SK-N-SH treated with all-trans-retinoic acid at 6 μM for 48 hours (cell line): ENCODE results near the gene PPARG.
"Not testable (repeated sequence)": the region's sequence is repeated elsewhere in the genome, so short reads cannot be mapped to it uniquely, and the experiment has no call there.

ENCODE experiments used
- GLIS3 ChIP-seq: fragments of 250-450 bp; sonication (Bioruptor Pico); IDR thresholded peaks from 2 replicates; pipeline ENCODE4 v1.5.0; 2020; ENCODE audit warnings: mild to moderate bottlenecking, moderate library complexity
- OSR1 ChIP-seq: fragments of 250-450 bp; sonication (Bioruptor Pico); IDR thresholded peaks from 2 replicates; pipeline ENCODE4 v1.8.0; 2022; ENCODE audit warnings: moderate library complexity, mild to moderate bottlenecking, inconsistent platforms
- SNAI2 ChIP-seq: fragments of 250-450 bp; sonication (Bioruptor Pico); IDR thresholded peaks from 2 replicates; pipeline ENCODE4 v1.5.0; 2020; ENCODE audit warnings: mild to moderate bottlenecking, moderate library complexity
- TCF4 ChIP-seq: fragments of 250-450 bp; sonication (Bioruptor Pico); IDR thresholded peaks from 2 replicates; pipeline ENCODE4 v1.8.0; 2021; ENCODE audit warnings: mild to moderate bottlenecking, moderate library complexity, borderline replicate concordance
- TOX ChIP-seq: fragments of 250-450 bp; sonication (Bioruptor Pico); IDR thresholded peaks from 2 replicates; pipeline ENCODE4 v1.8.0; 2021; ENCODE audit warnings: mild to moderate bottlenecking, moderate library complexity, borderline replicate concordance
- ZC3H10 ChIP-seq: fragments of 250-450 bp; sonication (Bioruptor Pico); IDR thresholded peaks from 2 replicates; pipeline ENCODE4 v1.5.1; 2021; ENCODE audit warnings: mild to moderate bottlenecking, moderate library complexity
- ZNF70 ChIP-seq: fragments of 450-650 bp; formaldehyde crosslinking; IDR thresholded peaks from 2 replicates; pipeline ENCODE4 v1.5.0; 2020; ENCODE audit warnings: mild to moderate bottlenecking, moderate library complexity
- TF ChIP-seq, protein P1 (sequence below): fragments of 250-450 bp; sonication (Bioruptor Pico); IDR thresholded peaks from 2 replicates; pipeline ENCODE4 v1.5.1; 2020; ENCODE audit warnings: low read depth, mild to moderate bottlenecking, moderate library complexity
- TF ChIP-seq, protein P2 (sequence below): fragments of 250-450 bp; sonication (Bioruptor Pico); IDR thresholded peaks from 2 replicates; pipeline ENCODE4 v1.8.0; 2020; ENCODE audit warnings: mild to moderate bottlenecking, moderate library complexity, borderline replicate concordance

- TF ChIP-seq TCF4 (CRISPR knock-in tag); OSR1 (CRISPR knock-in tag); SNAI2 (CRISPR knock-in tag); GLIS3 (CRISPR knock-in tag); ZNF70; ZC3H10; TOX (CRISPR knock-in tag): not testable (repeated sequence)
- TF ChIP-seq, protein P1, sequence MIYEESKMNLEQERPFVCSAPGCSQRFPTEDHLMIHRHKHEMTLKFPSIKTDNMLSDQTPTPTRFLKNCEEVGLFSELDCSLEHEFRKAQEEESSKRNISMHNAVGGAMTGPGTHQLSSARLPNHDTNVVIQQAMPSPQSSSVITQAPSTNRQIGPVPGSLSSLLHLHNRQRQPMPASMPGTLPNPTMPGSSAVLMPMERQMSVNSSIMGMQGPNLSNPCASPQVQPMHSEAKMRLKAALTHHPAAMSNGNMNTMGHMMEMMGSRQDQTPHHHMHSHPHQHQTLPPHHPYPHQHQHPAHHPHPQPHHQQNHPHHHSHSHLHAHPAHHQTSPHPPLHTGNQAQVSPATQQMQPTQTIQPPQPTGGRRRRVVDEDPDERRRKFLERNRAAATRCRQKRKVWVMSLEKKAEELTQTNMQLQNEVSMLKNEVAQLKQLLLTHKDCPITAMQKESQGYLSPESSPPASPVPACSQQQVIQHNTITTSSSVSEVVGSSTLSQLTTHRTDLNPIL: not testable (repeated sequence)
- TF ChIP-seq, protein P2, sequence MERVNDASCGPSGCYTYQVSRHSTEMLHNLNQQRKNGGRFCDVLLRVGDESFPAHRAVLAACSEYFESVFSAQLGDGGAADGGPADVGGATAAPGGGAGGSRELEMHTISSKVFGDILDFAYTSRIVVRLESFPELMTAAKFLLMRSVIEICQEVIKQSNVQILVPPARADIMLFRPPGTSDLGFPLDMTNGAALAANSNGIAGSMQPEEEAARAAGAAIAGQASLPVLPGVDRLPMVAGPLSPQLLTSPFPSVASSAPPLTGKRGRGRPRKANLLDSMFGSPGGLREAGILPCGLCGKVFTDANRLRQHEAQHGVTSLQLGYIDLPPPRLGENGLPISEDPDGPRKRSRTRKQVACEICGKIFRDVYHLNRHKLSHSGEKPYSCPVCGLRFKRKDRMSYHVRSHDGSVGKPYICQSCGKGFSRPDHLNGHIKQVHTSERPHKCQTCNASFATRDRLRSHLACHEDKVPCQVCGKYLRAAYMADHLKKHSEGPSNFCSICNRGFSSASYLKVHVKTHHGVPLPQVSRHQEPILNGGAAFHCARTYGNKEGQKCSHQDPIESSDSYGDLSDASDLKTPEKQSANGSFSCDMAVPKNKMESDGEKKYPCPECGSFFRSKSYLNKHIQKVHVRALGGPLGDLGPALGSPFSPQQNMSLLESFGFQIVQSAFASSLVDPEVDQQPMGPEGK: not testable (repeated sequence)
Observed at GRCh38 chr3:12479198-12479597, 190.3 kb downstream of the PPARG start.
